Subcutaneous adipose tissue (tissue), 4 donors: ENCODE results near the gene PDIK1L. TPM values are rescaled to one million over a fixed set of nuclear protein-coding genes. Genes with fewer than 3 reads are reported as not detected.

ENCODE experiments used
- CTCF ChIP-seq: fragments of 450-650 bp; IDR thresholded peaks from one replicate; pipeline ENCODE4 v1.5.1; 2016; ENCODE audit warnings: low read depth, mild to moderate bottlenecking, control low read depth, antibody characterized with exemption, moderate library complexity
- total RNA-seq, 4 donors: library from RNA; depleted of rRNA; stranded (reverse); fragments of >200 nt; gene quantifications; one replicate each; pipeline ENCODE4 v1.1.0, GENCODE V29; 2016

The PDIK1L gene
- total RNA-seq, 4 donors from 2014 or later = 5.8 to 9.3 (median 8.3) TPM

- no peak for TF ChIP-seq CTCF
Observed at GRCh38 chr1:26079960-26080814, 31.4 kb upstream of the PDIK1L start.

- TF ChIP-seq CTCF = no peak
Observed at GRCh38 chr1:26081267-26082019, 30.2 kb upstream of the PDIK1L start.

DNA sequence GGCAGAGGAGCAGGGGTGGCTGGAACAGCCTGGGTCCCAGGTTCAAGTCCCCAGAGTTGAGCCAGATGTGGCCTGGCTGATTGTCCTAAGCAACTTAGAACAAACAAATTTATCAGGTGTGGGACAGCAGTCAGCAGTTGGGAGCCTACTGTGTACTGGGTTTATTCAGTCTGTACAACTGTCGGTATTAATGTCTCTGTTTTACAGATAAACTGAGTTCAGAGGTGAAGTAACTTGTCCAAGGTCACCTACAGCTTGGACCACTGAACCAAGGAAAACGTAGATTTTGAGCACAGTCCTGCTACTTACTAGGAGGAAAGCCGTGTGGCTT is 29.6 kb upstream of the PDIK1L start:
- TF ChIP-seq CTCF = no peak

GRCh38 chr1:26083208-26083607 is 28.4 kb upstream of the PDIK1L start:
- TF ChIP-seq CTCF = no peak

GRCh38 chr1:26084091-26084561 is 27.5 kb upstream of the PDIK1L start:
- TF ChIP-seq CTCF = no peak

GRCh38 chr1:26084844-26085243 is 26.8 kb upstream of the PDIK1L start:
- TF ChIP-seq CTCF = no peak

DNA sequence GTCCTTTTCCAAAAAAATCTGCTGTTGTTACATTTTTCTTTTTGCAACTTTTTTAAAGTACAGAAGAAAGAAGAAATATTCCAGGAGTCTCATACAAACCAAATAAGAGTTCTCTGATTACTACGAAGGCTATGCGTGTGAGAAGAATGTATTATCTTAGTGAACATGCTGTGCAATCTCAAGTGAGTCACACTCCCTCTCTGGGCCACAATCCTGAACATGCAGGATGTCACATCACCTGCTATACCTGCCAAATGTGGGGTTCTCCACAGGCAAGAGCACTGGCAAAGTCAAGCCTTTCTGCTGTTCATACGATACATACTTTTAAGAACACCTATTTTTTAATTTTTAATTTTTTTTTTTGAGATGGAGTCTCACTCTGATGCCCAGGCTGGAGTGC is 22.5 kb upstream of the PDIK1L start:
- TF ChIP-seq CTCF = no peak
